Activated CD4-positive, alpha-beta T cell treated with anti-CD3 and anti-CD28 coated beads, Interleukin-2, amount 10 ng/mL, durations not matched to agents 7 days and 5 days (primary cell): Measurements from ENCODE around the gene SEC23IP. TPM values are rescaled to one million over a fixed set of nuclear protein-coding genes. Genes with fewer than 3 reads are reported as not detected.

ENCODE experiments used
- CTCF ChIA-PET: fragments of 350-600 bp; sonication (Branson Sonifier 250); formaldehyde crosslinking; loops from one replicate; lab custom pipeline; 2021; ENCODE audit warnings: antibody characterized with exemption; lab: Charles Lee
- POLR2A ChIA-PET: fragments of 350-600 bp; sonication (Branson Sonifier 250); formaldehyde crosslinking; loops from one replicate; lab custom pipeline; 2021; ENCODE audit warnings: antibody characterized with exemption; lab: Charles Lee
- DNase-seq: peaks from one replicate; pipeline ENCODE4 v3.0.0-alpha.2; 2020
- H3K27ac Mint-ChIP-seq: one replicate; pipeline ENCODE4 v1.8.0; 2021; ENCODE audit warnings: mild to moderate bottlenecking, moderate library complexity, mixed read lengths
- H3K27me3 Mint-ChIP-seq: one replicate; pipeline ENCODE4 v1.8.0; 2021; ENCODE audit warnings: mixed read lengths
- H3K36me3 Mint-ChIP-seq: one replicate; pipeline ENCODE4 v1.8.0; 2021; ENCODE audit warnings: low read depth, mixed read lengths
- H3K4me1 Mint-ChIP-seq: one replicate; pipeline ENCODE4 v1.8.0; 2021; ENCODE audit warnings: mixed read lengths
- H3K4me3 Mint-ChIP-seq: one replicate; pipeline ENCODE4 v1.8.0; 2021; ENCODE audit warnings: mild to moderate bottlenecking, moderate library complexity, mixed read lengths
- H3K9me3 Mint-ChIP-seq: one replicate; pipeline ENCODE4 v1.8.0; 2021; ENCODE audit warnings: mixed read lengths
- total RNA-seq, 2 experiments: library from RNA; stranded (reverse); gene quantifications; one replicate each; pipeline ENCODE4 v1.2.3, GENCODE V29; 2021

Gene SEC23IP
- total RNA-seq, 2 experiments from 2014 or later: 61.6 to 73.0 TPM

DNA sequence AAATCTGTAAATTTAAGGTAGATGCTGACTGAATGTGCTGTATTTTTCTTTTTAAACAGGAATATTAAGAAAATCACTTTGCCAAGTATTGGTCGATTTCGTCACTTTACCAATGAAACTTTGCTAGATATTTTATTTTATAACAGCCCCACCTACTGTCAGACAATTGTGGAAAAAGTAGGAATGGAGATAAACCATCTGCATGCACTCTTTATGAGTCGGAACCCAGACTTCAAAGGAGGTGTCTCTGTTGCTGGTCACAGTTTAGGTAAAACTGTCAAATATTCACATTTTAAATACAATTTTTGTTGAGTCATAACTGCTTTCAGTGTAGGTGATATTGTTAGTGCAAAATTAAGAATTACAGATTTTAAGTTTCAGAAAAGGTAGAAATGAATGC, 25.2 kb downstream of the SEC23IP start:
- H3K4me3 Mint-ChIP-seq: no peak overlapping the region
- peaks cover 59% of the 10 kb centered on the region for H3K36me3 Mint-ChIP-seq
- no peak overlapping the region for H3K27ac Mint-ChIP-seq
- ChIA-PET POLR2A (no interaction called here), CTCF (no interaction called here)
- H3K27me3 Mint-ChIP-seq: no peaks in the 10 kb centered on the region
- H3K4me1 Mint-ChIP-seq: peaks cover 17% of the 10 kb centered on the region
- no peaks in the 10 kb centered on the region for H3K9me3 Mint-ChIP-seq
- DNase-seq: no peak

DNA sequence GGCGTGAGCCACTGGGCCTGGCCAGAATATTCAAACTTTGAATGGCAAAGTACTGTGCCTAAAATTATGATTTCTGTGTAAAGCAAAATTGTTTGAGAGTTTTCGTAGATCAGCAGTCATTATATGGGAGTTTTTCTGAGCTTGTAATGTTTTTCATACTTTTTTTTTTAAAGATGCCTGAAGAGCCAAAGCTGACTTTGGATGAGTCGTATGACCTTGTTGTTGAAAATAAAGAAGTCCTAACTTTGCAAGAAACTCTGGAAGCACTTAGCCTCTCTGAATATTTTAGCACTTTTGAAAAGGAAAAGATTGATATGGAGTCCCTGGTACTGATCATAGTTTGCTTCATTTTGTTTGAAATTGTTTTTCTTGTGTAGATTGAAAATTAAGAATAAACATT, 26.7 kb downstream of the SEC23IP start:
- H3K4me3 Mint-ChIP-seq: no peak overlapping the region
- H3K27ac Mint-ChIP-seq: peak overlapping the region; percentile 80
- peaks cover 58% of the 10 kb centered on the region for H3K36me3 Mint-ChIP-seq
- ChIA-PET POLR2A (no interaction called here), CTCF (interaction anchor here (0.8 kb wide), 1 partner anchor 14 kb away, joined by 4 read pairs; no protein-coding TSS in a partner anchor)
- no peaks in the 10 kb centered on the region for H3K27me3 Mint-ChIP-seq
- peaks cover 17% of the 10 kb centered on the region for H3K4me1 Mint-ChIP-seq
- no peaks in the 10 kb centered on the region for H3K9me3 Mint-ChIP-seq
- no peak for DNase-seq

- ChIA-PET POLR2A (no interaction called here), CTCF (no interaction called here)
- Mint-ChIP-seq H3K4me1 (peaks cover 17% of the 10 kb centered on the region), H3K27me3 (no peaks in the 10 kb centered on the region), H3K36me3 (peaks cover 55% of the 10 kb centered on the region), H3K9me3 (no peaks in the 10 kb centered on the region), H3K27ac (peak overlapping the region; percentile 80), H3K4me3 (no peak overlapping the region)
- DNase-seq: no peak
Observed at GRCh38 chr10:119919826-119920225, 27.3 kb downstream of the SEC23IP start.

- H3K36me3 Mint-ChIP-seq: peaks cover 43% of the 10 kb centered on the region
- H3K4me1 Mint-ChIP-seq: peaks cover 14% of the 10 kb centered on the region
- no peak overlapping the region for H3K4me3 Mint-ChIP-seq
- no peaks in the 10 kb centered on the region for H3K9me3 Mint-ChIP-seq
- no peak overlapping the region for H3K27ac Mint-ChIP-seq
- DNase-seq: no peak
- no peaks in the 10 kb centered on the region for H3K27me3 Mint-ChIP-seq
- POLR2A ChIA-PET: no interaction called here
- CTCF ChIA-PET: no interaction called here
Observed at GRCh38 chr10:119928411-119928810, 35.9 kb downstream of the SEC23IP start.

- peaks cover 47% of the 10 kb centered on the region for H3K36me3 Mint-ChIP-seq
- ChIA-PET CTCF (interaction anchor here (0.9 kb wide), 1 partner anchor 10 kb away, joined by 3 read pairs; no protein-coding TSS in a partner anchor), POLR2A (no interaction called here)
- peaks cover 14% of the 10 kb centered on the region for H3K4me1 Mint-ChIP-seq
- no peak for DNase-seq
- no peaks in the 10 kb centered on the region for H3K27me3 Mint-ChIP-seq
- H3K27ac Mint-ChIP-seq: peak overlapping the region; percentile 69
- H3K9me3 Mint-ChIP-seq: no peaks in the 10 kb centered on the region
- no peak overlapping the region for H3K4me3 Mint-ChIP-seq
Observed at GRCh38 chr10:119931871-119932270, 39.3 kb downstream of the SEC23IP start.

DNA sequence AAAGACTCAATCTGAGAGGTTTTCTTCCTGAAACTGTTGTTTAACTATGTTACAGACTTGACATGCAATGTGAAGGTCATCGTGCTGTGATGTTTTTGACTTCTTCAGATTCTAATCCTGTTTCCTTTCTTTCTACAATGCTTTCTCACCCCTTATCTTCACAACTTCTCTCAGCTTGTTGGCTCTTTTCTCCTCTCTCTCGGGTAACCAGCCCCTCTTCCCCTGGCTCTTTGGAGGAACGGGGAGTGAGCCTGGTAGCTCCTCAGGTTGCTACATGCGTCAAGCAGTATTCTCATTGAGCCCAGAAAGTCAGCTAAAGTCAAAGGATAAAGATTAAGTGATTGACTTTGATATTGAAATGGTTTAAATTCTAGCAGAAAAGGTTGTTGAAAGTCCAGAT, 40.1 kb downstream of the SEC23IP start:
- Mint-ChIP-seq H3K27me3 (no peaks in the 10 kb centered on the region), H3K4me3 (no peak overlapping the region), H3K36me3 (peaks cover 45% of the 10 kb centered on the region), H3K27ac (peak overlapping the region; percentile 11), H3K4me1 (peaks cover 15% of the 10 kb centered on the region), H3K9me3 (no peaks in the 10 kb centered on the region)
- ChIA-PET CTCF (interaction anchor here (0.7 kb wide), 1 partner anchor 9 kb away, joined by 3 read pairs; no protein-coding TSS in a partner anchor), POLR2A (no interaction called here)
- DNase-seq: no peak

DNA sequence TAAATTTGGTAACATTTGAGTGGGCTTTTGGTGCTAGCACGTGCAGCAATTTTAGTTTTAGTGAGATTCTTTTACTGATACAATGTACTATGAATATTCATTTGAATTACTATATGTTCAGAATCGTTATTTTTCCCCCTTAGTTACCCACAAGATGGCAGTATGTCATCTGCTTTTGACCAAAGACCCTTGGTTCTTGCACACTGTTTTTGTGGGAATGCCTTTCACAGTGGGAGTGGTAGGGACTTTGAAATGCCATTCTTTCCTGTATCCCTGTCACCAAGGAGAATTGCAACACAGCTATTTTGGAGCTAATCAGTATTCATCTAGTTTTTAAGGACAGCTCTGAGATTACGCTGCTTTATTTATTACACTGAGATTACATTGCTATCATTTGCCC, 40.6 kb downstream of the SEC23IP start:
- Mint-ChIP-seq H3K27ac (no peak overlapping the region), H3K4me3 (no peak overlapping the region), H3K36me3 (peaks cover 45% of the 10 kb centered on the region), H3K4me1 (peaks cover 20% of the 10 kb centered on the region), H3K27me3 (no peaks in the 10 kb centered on the region), H3K9me3 (no peaks in the 10 kb centered on the region)
- CTCF ChIA-PET: interaction anchor here (0.7 kb wide), 1 partner anchor 9 kb away, joined by 3 read pairs; no protein-coding TSS in a partner anchor
- DNase-seq: no peak
- POLR2A ChIA-PET: no interaction called here

GRCh38 chr10:119940487-119940886, 48.0 kb downstream of the SEC23IP start:
- ChIA-PET CTCF (interaction anchor here (0.6 kb wide), 1 partner anchor 832 kb away, joined by 5 read pairs; no protein-coding TSS in a partner anchor), POLR2A (no interaction called here)
- DNase-seq: no peak
- Mint-ChIP-seq H3K36me3 (peaks cover 35% of the 10 kb centered on the region), H3K4me3 (no peak overlapping the region), H3K27me3 (no peaks in the 10 kb centered on the region), H3K4me1 (peaks cover 7% of the 10 kb centered on the region), H3K27ac (no peak overlapping the region), H3K9me3 (no peaks in the 10 kb centered on the region)

DNA sequence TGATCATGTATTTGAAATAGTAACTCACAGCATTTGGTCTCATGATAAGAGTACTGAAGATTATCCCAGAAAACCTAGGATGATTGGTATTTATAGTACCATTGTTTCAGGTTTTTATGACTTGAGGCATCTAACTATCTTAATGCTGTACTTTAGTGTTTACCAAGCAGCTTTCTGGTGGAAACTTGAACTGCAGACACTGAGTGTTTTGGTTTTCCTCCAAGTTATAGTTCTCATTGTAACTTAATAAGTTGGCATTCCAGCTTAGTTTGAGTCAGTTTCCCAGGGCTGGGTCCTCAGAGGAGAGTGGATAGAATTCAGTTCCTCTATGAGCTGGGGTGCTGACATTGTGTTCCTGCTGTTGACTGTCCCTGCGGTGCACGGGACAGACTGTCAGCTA, 50.4 kb downstream of the SEC23IP start:
- POLR2A ChIA-PET: no interaction called here
- CTCF ChIA-PET: interaction anchor here (0.6 kb wide), 1 partner anchor 1055 kb away, joined by 3 read pairs; no protein-coding TSS in a partner anchor

GRCh38 chr10:119945805-119946204, 53.3 kb downstream of the SEC23IP start:
- POLR2A ChIA-PET: no interaction called here
- no peaks in the 10 kb centered on the region for H3K27me3 Mint-ChIP-seq
- H3K4me3 Mint-ChIP-seq: no peak overlapping the region
- H3K4me1 Mint-ChIP-seq: no peaks in the 10 kb centered on the region
- H3K9me3 Mint-ChIP-seq: no peaks in the 10 kb centered on the region
- H3K36me3 Mint-ChIP-seq: peaks cover 20% of the 10 kb centered on the region
- no peak overlapping the region for H3K27ac Mint-ChIP-seq
- DNase-seq: no peak
- CTCF ChIA-PET: no interaction called here

More for the DNA sequence above, 50.4 kb downstream of the SEC23IP start:
- no peaks in the 10 kb centered on the region for H3K9me3 Mint-ChIP-seq
- H3K27me3 Mint-ChIP-seq: no peaks in the 10 kb centered on the region
- H3K27ac Mint-ChIP-seq: no peak overlapping the region
- H3K36me3 Mint-ChIP-seq: peaks cover 31% of the 10 kb centered on the region
- no peak for DNase-seq
- peaks cover 4% of the 10 kb centered on the region for H3K4me1 Mint-ChIP-seq
- H3K4me3 Mint-ChIP-seq: no peak overlapping the region

DNA sequence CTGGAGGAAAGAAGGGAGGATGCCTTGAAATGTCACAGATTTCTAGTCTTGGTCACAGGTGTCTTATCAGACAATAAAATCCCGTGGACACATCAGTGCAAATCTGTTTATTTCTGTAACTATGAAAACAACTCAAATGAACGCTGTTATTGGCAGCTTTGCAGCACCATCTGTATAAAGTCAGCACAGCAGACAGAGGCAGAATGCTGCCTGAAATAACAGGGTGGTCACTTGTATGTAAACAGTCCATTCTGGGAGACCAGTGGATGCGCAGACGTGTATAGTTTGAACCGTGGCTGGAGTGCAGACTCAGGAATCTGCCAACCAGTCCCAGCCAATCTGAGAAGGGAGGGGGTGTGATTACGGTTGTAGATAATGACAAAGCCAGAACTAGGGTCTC, 54.8 kb downstream of the SEC23IP start:
- POLR2A ChIA-PET: no interaction called here
- H3K4me1 Mint-ChIP-seq: no peaks in the 10 kb centered on the region
- no peaks in the 10 kb centered on the region for H3K27me3 Mint-ChIP-seq
- no peak overlapping the region for H3K4me3 Mint-ChIP-seq
- no peaks in the 10 kb centered on the region for H3K9me3 Mint-ChIP-seq
- H3K36me3 Mint-ChIP-seq: peaks cover 14% of the 10 kb centered on the region
- no peak overlapping the region for H3K27ac Mint-ChIP-seq
- no peak for DNase-seq
- CTCF ChIA-PET: interaction anchor here (0.6 kb wide), 1 partner anchor 403 kb away, joined by 3 read pairs; no protein-coding TSS in a partner anchor

DNA sequence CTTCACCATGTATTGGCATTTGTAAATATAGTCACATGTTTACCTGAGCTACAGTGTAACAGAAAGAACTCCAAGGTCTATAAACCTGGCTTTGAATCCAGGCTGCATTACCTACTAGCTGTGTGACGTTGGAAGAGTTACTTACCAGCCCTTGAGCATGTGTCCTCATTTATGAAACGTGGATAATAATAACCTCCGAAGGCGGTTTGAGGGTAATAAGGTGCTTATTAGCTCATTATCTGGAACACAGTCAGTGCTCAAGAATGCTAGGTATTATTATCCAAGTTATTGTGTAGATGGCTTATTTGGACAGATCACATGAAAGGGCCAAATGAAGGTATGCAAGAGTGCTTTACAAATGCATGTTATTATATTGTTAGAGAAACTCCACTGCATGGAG, 64.9 kb downstream of the SEC23IP start:
- POLR2A ChIA-PET: no interaction called here
- H3K27ac Mint-ChIP-seq: no peak overlapping the region
- H3K4me1 Mint-ChIP-seq: no peaks in the 10 kb centered on the region
- H3K4me3 Mint-ChIP-seq: no peak overlapping the region
- no peaks in the 10 kb centered on the region for H3K9me3 Mint-ChIP-seq
- H3K27me3 Mint-ChIP-seq: no peaks in the 10 kb centered on the region
- CTCF ChIA-PET: no interaction called here
- H3K36me3 Mint-ChIP-seq: no peaks in the 10 kb centered on the region
- DNase-seq: no peak

- POLR2A ChIA-PET: no interaction called here
- H3K4me1 Mint-ChIP-seq: no peaks in the 10 kb centered on the region
- H3K27me3 Mint-ChIP-seq: peaks cover 17% of the 10 kb centered on the region
- no peak overlapping the region for H3K4me3 Mint-ChIP-seq
- CTCF ChIA-PET: interaction anchor here (0.6 kb wide), 1 partner anchor 1450 kb away, joined by 3 read pairs; no protein-coding TSS in a partner anchor
- no peaks in the 10 kb centered on the region for H3K36me3 Mint-ChIP-seq
- H3K27ac Mint-ChIP-seq: no peak overlapping the region
- no peak for DNase-seq
- H3K9me3 Mint-ChIP-seq: peaks cover 10% of the 10 kb centered on the region
Observed at GRCh38 chr10:119962837-119963236, 70.3 kb downstream of the SEC23IP start.

- CTCF ChIA-PET: no interaction called here
- Mint-ChIP-seq H3K27ac (no peak overlapping the region), H3K4me3 (no peak overlapping the region), H3K9me3 (peaks cover 14% of the 10 kb centered on the region), H3K36me3 (no peaks in the 10 kb centered on the region), H3K4me1 (no peaks in the 10 kb centered on the region), H3K27me3 (peaks cover 24% of the 10 kb centered on the region)
- no peak for DNase-seq
- POLR2A ChIA-PET: interaction anchor here (0.6 kb wide), 1 partner anchor 17 kb away, joined by 4 read pairs; no protein-coding TSS in a partner anchor
Observed at GRCh38 chr10:119967066-119967465, 74.5 kb downstream of the SEC23IP start.
